DND-41 (cell line): ENCODE measurements around the gene NOL7.

Source experiments
- CTCF ChIP-seq: IDR thresholded peaks from 2 replicates; pipeline ENCODE4 v1.5.1; 2012; ENCODE audit warnings: borderline replicate concordance, low read length, moderate library complexity, mild to moderate bottlenecking; ENCODE audit not compliant: poor library complexity, severe bottlenecking; ENCODE audit errors: extremely low read depth
- EZH2 ChIP-seq: IDR thresholded peaks from 3 replicates; pipeline ENCODE4 v1.6.1; 2012; ENCODE audit warnings: borderline replicate concordance, low read depth, mild to moderate bottlenecking, moderate library complexity, low read length, inconsistent platforms; ENCODE audit not compliant: severe bottlenecking

GRCh38 chr6:13638014-13638413, 22.9 kb downstream of the NOL7 start:
- TF ChIP-seq CTCF (no peak), EZH2 (no peak)
